Bronchial epithelial cell (primary cell): Measurements from ENCODE around the gene RETREG1. TPM values are rescaled to one million over a fixed set of nuclear protein-coding genes. Genes with fewer than 3 reads are reported as not detected.

Experiments used
- DNase-seq: peaks from one replicate; pipeline ENCODE4 v3.0.0-alpha.2; 2010; ENCODE audit warnings: low read depth
- FAIRE-seq: peaks from 2 replicates; lab custom pipeline; 2011; peaks lifted over from hg19 to GRCh38; lab: Jason Lieb, UNC
- H3K27me3 ChIP-seq: 2 replicates; pipeline ENCODE4 v1.5.1; 2011; ENCODE audit warnings: low read length; ENCODE audit not compliant: control insufficient read depth, insufficient read depth
- H3K36me3 ChIP-seq: 2 replicates; pipeline ENCODE4 v1.5.1; 2011; ENCODE audit warnings: low read length; ENCODE audit not compliant: control insufficient read depth, insufficient read depth
- H3K4me3 ChIP-seq: 2 replicates; pipeline ENCODE4 v1.5.1; 2011; ENCODE audit warnings: mild to moderate bottlenecking, low read depth, low read length, control low read depth
- CTCF ChIP-seq: IDR thresholded peaks from 2 replicates; pipeline ENCODE4 v1.5.1; 2011; ENCODE audit warnings: mild to moderate bottlenecking, moderate library complexity, low read length, control low read depth, inconsistent platforms; ENCODE audit not compliant: insufficient read depth, severe bottlenecking
- total RNA-seq: library from RNA; depleted of rRNA; stranded (reverse); fragments of >200 nt; gene quantifications from 2 replicates; pipeline ENCODE4 v1.2.1, GENCODE V29; 2014

The RETREG1 gene
- total RNA-seq, 1 donor from 2014 or later, result 0.53 TPM

DNA sequence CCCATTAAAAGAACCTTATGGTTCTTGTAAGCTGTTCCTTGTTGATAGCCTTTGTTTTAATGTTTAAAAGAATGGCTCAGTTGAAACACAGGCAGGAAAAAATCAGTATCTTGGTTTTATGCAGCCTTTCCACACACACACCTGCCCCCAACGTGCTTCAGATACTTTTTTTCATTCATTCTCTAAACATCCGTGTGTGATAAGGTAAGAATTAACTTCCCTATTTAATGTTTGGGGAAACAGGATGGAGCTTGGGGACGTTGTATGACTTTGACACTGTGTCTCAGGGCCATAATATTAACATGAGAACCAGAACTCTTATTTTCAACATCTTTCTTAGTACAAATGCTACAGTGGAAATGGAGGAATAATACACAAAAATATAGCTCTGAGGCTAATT lies 145.4 kb downstream of the RETREG1 start:
- FAIRE-seq (no peak), DNase-seq (no peak)
- no peak overlapping the region for H3K4me3 ChIP-seq
- H3K27me3 ChIP-seq, result no peaks in the 10 kb centered on the region
- TF ChIP-seq CTCF, result no peak
- H3K36me3 ChIP-seq, result peaks cover 1% of the 10 kb centered on the region

DNA sequence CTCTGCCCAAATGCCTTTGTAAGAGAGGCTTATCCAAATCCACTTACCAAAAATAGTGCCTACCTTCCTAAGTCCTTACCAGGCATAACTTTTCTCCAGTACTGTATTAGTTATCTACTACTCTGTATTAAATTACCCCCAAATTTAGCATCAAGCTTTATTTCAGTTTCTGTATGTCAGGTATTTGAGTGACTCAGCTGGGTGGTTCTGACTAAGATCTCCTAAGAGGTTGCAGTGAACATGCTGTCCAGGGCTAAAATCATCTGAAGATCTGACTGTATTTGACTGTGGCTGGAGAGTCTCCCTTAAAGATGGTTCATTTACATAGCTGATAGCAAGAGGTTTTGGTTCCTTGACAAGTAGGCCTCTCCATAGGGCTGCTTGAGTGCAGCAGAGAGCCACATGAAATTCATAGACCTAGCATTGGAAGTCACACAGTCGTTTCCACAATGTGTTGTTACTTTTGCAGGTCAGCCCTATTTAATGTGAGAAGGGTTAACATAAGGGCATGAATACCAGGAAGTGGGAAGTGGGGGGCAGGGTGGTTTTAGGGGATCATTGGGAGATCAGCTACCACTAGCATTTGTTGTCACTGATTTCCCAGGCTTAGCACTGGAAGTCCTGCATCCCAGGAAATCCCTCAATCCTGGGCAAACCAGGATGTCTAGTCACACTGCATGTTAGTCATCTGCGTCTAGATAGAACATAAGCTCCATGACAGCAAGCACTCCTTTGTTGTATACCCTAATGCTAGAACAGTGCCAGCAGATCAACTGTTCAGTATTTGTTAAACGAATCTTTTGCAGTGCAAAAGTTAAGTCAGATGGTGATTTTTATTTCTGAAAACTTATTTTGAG lies 149.2 kb downstream of the RETREG1 start:
- TF ChIP-seq CTCF, result no peak
- no peak overlapping the region for H3K4me3 ChIP-seq
- H3K36me3 ChIP-seq, result peaks cover 3% of the 10 kb centered on the region
- H3K27me3 ChIP-seq, result no peaks in the 10 kb centered on the region
- FAIRE-seq, result no peak
- peak; percentile 84 for DNase-seq

GRCh38 chr5:16465544-16466432 lies 151.0 kb downstream of the RETREG1 start, which contains the start of gene ZNF622:
ZNF622 (minus strand) TSS chr5:16465800; CDS start chr5:16465665, 135 bp downstream.
- peak within 1 kb of the TSS; percentile 66 for H3K4me3 ChIP-seq
- FAIRE-seq (no peak), DNase-seq (peak; percentile 85)
- H3K36me3 ChIP-seq, result peaks cover 9% of the 10 kb centered on the region
- no peak for TF ChIP-seq CTCF
- no peaks in the 10 kb centered on the region for H3K27me3 ChIP-seq

DNA sequence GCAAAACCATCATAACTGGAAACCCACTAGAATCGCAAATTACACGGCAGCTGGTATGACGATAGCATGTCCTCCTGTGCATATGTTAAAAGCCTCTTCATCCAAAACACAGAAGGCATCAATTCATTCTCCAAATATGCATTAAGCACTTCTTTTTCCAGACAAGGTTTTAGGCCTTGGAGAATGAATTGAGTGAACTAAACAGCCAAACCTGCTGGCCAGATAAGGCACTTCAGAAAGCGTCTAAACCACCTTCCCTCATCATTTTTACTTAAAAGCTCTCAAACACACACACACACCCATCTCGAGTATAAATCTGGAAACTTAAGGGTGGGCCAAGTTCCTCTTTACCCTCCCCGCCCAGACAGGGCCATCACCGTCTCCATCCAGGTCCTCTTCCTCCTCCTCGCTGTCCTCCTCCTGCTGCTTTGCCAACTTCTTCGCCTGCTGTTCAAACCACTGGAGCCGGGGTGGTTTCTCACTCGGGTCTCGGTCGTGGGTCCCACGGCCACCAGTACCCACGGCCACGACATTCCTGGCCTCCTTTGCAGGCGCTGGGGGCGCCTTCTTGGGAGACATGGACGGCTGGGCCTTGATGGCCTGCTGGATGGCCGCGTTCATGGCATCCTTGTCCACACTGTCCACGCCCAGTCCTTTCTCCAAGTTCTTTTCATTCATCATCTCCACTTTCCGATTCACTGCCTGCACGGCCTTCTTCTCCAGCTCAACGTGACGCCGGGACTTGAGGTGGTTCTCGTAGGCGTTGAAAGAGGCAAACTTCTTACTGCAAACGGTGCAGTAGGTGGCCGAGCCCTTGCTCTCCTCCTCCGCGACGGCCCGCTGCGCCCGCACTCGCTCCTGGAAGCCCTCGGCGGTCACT lies 151.9 kb downstream of the RETREG1 start:
- DNase-seq (no peak), FAIRE-seq (no peak)
- Histone ChIP-seq H3K27me3 (no peaks in the 10 kb centered on the region), H3K4me3 (peak overlapping the region; percentile 66), H3K36me3 (peaks cover 9% of the 10 kb centered on the region)
- no peak for TF ChIP-seq CTCF

- H3K36me3 ChIP-seq, result peaks cover 8% of the 10 kb centered on the region
- H3K4me3 ChIP-seq, result peak overlapping the region; percentile 66
- no peak for TF ChIP-seq CTCF
- no peaks in the 10 kb centered on the region for H3K27me3 ChIP-seq
- FAIRE-seq (no peak), DNase-seq (no peak)
These were observed 152.6 kb downstream of the RETREG1 start for GRCh38 chr5:16464231-16464630.
